ENCODE results near the gene GAPVD1. TPM values are rescaled to one million over a fixed set of nuclear protein-coding genes. Genes with fewer than 3 reads are reported as not detected.
"Not testable (repeated sequence)": the region's sequence is repeated elsewhere in the genome, so short reads cannot be mapped to it uniquely, and the experiment has no call there.

GAPVD1 gene
- total RNA-seq, 1 donor from 2014 or later = 43.5 TPM

- Histone ChIP-seq H3K9me3 (ENCODE audit: low read depth) (no peaks in the 10 kb centered on the region), H2AFZ (replicated peaks) (no peak overlapping the region), H3K4me3 (no peak overlapping the region), H4K20me1 (ENCODE audit: low read depth) (no peaks in the 10 kb centered on the region), H3K27me3 (no peaks in the 10 kb centered on the region), H3K36me3 (no peaks in the 10 kb centered on the region), H3K9ac (no peak overlapping the region), H3K79me2 (ENCODE audit: low read depth) (no peaks in the 10 kb centered on the region), H3F3A (ENCODE audit: low read depth) (no peaks in the 10 kb centered on the region), H3K4me1 (no peaks in the 10 kb centered on the region), H3K27ac (no peak overlapping the region), H3K4me2 (no peak overlapping the region)
- no peaks in the 10 kb centered on the region for H3K4me1 Mint-ChIP-seq
- peaks cover 2% of the 10 kb centered on the region for H3K36me3 Mint-ChIP-seq
- H3K27me3 Mint-ChIP-seq (ENCODE audit: insufficient read depth, low read depth) = no peaks in the 10 kb centered on the region
- H3K27ac Mint-ChIP-seq = no peak overlapping the region
- no peak overlapping the region for H3K4me3 Mint-ChIP-seq
- no peaks in the 10 kb centered on the region for H3K9me3 Mint-ChIP-seq
- no peak for TF ChIP-seq EZH2 (IDR thresholded peaks at IDR 0.05)
- TF ChIP-seq, protein P1, sequence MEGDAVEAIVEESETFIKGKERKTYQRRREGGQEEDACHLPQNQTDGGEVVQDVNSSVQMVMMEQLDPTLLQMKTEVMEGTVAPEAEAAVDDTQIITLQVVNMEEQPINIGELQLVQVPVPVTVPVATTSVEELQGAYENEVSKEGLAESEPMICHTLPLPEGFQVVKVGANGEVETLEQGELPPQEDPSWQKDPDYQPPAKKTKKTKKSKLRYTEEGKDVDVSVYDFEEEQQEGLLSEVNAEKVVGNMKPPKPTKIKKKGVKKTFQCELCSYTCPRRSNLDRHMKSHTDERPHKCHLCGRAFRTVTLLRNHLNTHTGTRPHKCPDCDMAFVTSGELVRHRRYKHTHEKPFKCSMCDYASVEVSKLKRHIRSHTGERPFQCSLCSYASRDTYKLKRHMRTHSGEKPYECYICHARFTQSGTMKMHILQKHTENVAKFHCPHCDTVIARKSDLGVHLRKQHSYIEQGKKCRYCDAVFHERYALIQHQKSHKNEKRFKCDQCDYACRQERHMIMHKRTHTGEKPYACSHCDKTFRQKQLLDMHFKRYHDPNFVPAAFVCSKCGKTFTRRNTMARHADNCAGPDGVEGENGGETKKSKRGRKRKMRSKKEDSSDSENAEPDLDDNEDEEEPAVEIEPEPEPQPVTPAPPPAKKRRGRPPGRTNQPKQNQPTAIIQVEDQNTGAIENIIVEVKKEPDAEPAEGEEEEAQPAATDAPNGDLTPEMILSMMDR (IDR thresholded peaks at IDR 0.05) = no peak
- TF ChIP-seq EZH2phosphoT487 (IDR thresholded peaks at IDR 0.05) = no peak
- no peak for DNase-seq (ENCODE audit: low spot score)
Observed at GRCh38 chr9:125227761-125228160, 33.9 kb upstream of the GAPVD1 start.

DNA sequence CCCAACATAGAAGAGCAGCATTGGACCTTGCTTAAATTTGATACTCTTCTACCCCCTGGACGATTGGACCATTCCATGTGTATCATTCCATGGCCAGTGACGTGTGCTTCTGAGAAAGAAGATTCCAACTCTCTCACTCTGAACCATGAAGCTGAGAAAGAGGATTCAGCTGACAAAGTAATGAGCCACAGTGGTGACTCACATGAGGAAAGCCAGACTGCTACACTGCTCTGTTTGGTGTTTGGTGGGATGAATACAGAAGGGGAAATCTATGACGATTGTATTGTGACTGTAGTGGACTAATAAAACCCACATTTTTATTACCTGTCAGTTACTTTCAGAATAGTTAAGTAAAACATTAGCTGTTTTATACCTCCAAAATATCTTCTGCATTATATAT, 27.9 kb upstream of the GAPVD1 start:
- Mint-ChIP-seq H3K4me3 (no peak overlapping the region), H3K4me1 (peaks cover 31% of the 10 kb centered on the region), H3K36me3 (peaks cover 33% of the 10 kb centered on the region), H3K27ac (no peak overlapping the region), H3K9me3 (no peaks in the 10 kb centered on the region), H3K27me3 (ENCODE audit: insufficient read depth, low read depth) (no peaks in the 10 kb centered on the region)
- Histone ChIP-seq H3K4me2 (no peak overlapping the region), H4K20me1 (ENCODE audit: low read depth) (peaks cover 38% of the 10 kb centered on the region), H3K27me3 (no peaks in the 10 kb centered on the region), H3K4me3 (no peak overlapping the region), H3K79me2 (ENCODE audit: low read depth) (peaks cover 33% of the 10 kb centered on the region), H3F3A (ENCODE audit: low read depth) (peaks cover 48% of the 10 kb centered on the region), H3K4me1 (peaks cover 11% of the 10 kb centered on the region), H2AFZ (replicated peaks) (no peak overlapping the region), H3K9me3 (ENCODE audit: low read depth) (no peaks in the 10 kb centered on the region), H3K27ac (no peak overlapping the region), H3K9ac (no peak overlapping the region), H3K36me3 (peaks cover 25% of the 10 kb centered on the region)
- TF ChIP-seq, protein P1 (IDR thresholded peaks at IDR 0.05) = no peak
- TF ChIP-seq EZH2phosphoT487 (IDR thresholded peaks at IDR 0.05) (no peak), EZH2 (IDR thresholded peaks at IDR 0.05) (no peak)
- DNase-seq (ENCODE audit: low spot score) = no peak

- not testable (repeated sequence) for H3K27me3 ChIP-seq; H3K4me3 ChIP-seq; H3K9me3 Mint-ChIP-seq; H3K27ac ChIP-seq; H3K9me3 ChIP-seq (ENCODE audit: low read depth); H2AFZ ChIP-seq (replicated peaks); DNase-seq (ENCODE audit: low spot score); H3K9ac ChIP-seq; H3K4me2 ChIP-seq; H3K4me3 Mint-ChIP-seq; H3K27ac Mint-ChIP-seq; H3K27me3 Mint-ChIP-seq (ENCODE audit: insufficient read depth, low read depth)
- Mint-ChIP-seq H3K36me3 (peaks cover 37% of the 10 kb centered on the region), H3K4me1 (peaks cover 35% of the 10 kb centered on the region)
- Histone ChIP-seq H3F3A (ENCODE audit: low read depth) (peaks cover 53% of the 10 kb centered on the region), H4K20me1 (ENCODE audit: low read depth) (peaks cover 42% of the 10 kb centered on the region), H3K4me1 (peaks cover 15% of the 10 kb centered on the region), H3K36me3 (peaks cover 28% of the 10 kb centered on the region), H3K79me2 (ENCODE audit: low read depth) (peaks cover 37% of the 10 kb centered on the region)
Observed at GRCh38 chr9:125234099-125234498, 27.5 kb upstream of the GAPVD1 start.

GRCh38 chr9:125235804-125236519, 25.7 kb upstream of the GAPVD1 start:
- H3K9ac ChIP-seq = no peak overlapping the region
- DNase-seq (ENCODE audit: low spot score) = no peak
- TF ChIP-seq EZH2phosphoT487 (IDR thresholded peaks at IDR 0.05) = no peak
- TF ChIP-seq, protein P1 (IDR thresholded peaks at IDR 0.05) = no peak
- no peak for TF ChIP-seq EZH2 (IDR thresholded peaks at IDR 0.05)
- Mint-ChIP-seq H3K9me3 (no peaks in the 10 kb centered on the region), H3K4me3 (peak overlapping the region; percentile 6), H3K27ac (no peak overlapping the region), H3K4me1 (peaks cover 38% of the 10 kb centered on the region), H3K27me3 (ENCODE audit: insufficient read depth, low read depth) (peaks cover 2% of the 10 kb centered on the region), H3K36me3 (peaks cover 49% of the 10 kb centered on the region)
- peaks cover 61% of the 10 kb centered on the region for H4K20me1 ChIP-seq (ENCODE audit: low read depth)
- peaks cover 23% of the 10 kb centered on the region for H3K4me1 ChIP-seq
- peaks cover 32% of the 10 kb centered on the region for H3K36me3 ChIP-seq
- peaks cover 56% of the 10 kb centered on the region for H3K79me2 ChIP-seq (ENCODE audit: low read depth)
- H3K27me3 ChIP-seq = no peaks in the 10 kb centered on the region
- H3K27ac ChIP-seq = peak overlapping the region; percentile 45
- H2AFZ ChIP-seq (replicated peaks) = no peak overlapping the region
- H3F3A ChIP-seq (ENCODE audit: low read depth) = peaks cover 62% of the 10 kb centered on the region
- H3K4me2 ChIP-seq = peak overlapping the region; percentile 59
- no peak overlapping the region for H3K4me3 ChIP-seq
- no peaks in the 10 kb centered on the region for H3K9me3 ChIP-seq (ENCODE audit: low read depth)

- peaks cover 62% of the 10 kb centered on the region for H3F3A ChIP-seq (ENCODE audit: low read depth)
- H3K27me3 Mint-ChIP-seq (ENCODE audit: insufficient read depth, low read depth); H3K27me3 ChIP-seq; H2AFZ ChIP-seq (replicated peaks); H3K27ac Mint-ChIP-seq; H3K4me3 ChIP-seq; DNase-seq (ENCODE audit: low spot score); H3K27ac ChIP-seq; H3K9me3 Mint-ChIP-seq; H3K9ac ChIP-seq; H3K9me3 ChIP-seq (ENCODE audit: low read depth): not testable (repeated sequence)
- peaks cover 23% of the 10 kb centered on the region for H3K4me1 ChIP-seq
- Mint-ChIP-seq H3K4me3 (peak overlapping the region; percentile 16), H3K4me1 (peaks cover 38% of the 10 kb centered on the region), H3K36me3 (peaks cover 52% of the 10 kb centered on the region)
- H3K36me3 ChIP-seq = peaks cover 32% of the 10 kb centered on the region
- H3K79me2 ChIP-seq (ENCODE audit: low read depth) = peaks cover 58% of the 10 kb centered on the region
- peaks cover 62% of the 10 kb centered on the region for H4K20me1 ChIP-seq (ENCODE audit: low read depth)
- H3K4me2 ChIP-seq = peak overlapping the region; percentile 92
Observed at GRCh38 chr9:125236520-125237159, 25.0 kb upstream of the GAPVD1 start.
